ENCODE measurements around the gene APOL3.
A peak's percentile ranks its signal among the peaks of the same experiment; 100 is the strongest.
"Not testable (repeated sequence)": the region's sequence is repeated elsewhere in the genome, so short reads cannot be mapped to it uniquely, and the experiment has no call there.

Gene APOL3
- 79.5 reads per million, percentile 78 among the genes with 10 or more reads in this experiment for total RNA-seq

GRCh38 chr22:36160499-36160942 is at the start of gene APOL3:
APOL3 (minus strand) TSS chr22:36160755; CDS start chr22:36149055, 11,700 bp downstream.
- DNase-seq: peak; percentile 19

DNA sequence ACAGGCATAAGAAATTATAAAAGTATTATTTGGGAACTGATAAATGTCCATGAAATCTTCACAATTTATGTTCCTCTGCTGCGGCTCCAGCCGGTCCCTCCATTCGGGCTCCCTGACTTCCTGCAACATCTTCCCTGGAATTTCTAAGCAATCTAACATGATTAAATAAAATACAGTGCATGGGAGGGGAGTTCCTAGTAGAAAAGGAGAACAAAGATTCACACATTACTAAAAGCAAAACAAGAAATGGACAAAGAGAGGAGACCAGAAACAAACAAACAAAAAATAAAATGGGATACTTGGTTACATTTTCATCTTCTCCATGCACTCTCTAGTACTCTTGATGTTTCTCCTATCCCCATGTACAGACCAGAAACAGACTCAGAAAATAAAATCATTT is 49.7 kb upstream of the APOL3 start:
- no peak for DNase-seq

DNA sequence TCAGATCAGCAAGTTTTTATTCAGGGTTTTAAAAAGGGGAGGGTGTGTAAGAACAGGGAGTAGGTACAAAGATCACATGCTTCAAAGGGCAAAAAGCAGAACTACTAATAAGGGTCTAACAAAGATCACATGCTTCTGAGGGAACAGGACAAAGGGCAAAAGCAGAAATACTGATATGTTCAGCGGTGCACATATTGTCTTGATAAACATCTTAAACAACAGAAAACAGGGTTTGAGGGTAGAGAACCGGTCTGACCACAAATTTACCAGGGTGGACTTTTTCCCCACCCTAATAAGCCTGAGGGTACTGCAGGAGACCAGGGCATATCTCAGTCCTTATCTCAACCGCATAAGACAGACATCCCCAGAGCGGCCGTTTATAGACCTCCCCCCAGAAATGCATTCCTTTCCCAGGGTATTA is 48.9 kb upstream of the APOL3 start:
- not testable (repeated sequence) for DNase-seq

DNA sequence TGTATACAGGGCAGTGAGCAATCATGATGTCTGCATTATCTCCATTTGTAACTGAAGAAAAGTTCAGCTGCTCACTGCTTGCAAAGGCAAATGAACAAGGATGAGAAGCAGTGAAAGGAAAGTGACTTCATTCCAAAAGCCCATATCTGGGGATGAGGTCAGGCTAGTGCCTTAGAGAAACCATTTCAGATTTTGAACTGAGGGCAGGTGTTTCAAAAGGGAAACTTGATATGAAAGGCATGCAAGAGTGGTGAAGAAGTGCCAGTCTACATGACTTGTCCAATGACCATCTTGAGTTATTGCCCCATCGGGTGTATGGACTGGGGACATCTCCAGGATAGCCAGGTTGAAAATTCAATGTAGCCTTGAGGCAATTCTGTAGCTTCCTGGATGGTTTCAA is 48.4 kb upstream of the APOL3 start:
- DNase-seq: no peak

- no peak for DNase-seq
Measured at GRCh38 chr22:36208162-36208765, 47.7 kb upstream of the APOL3 start.

DNA sequence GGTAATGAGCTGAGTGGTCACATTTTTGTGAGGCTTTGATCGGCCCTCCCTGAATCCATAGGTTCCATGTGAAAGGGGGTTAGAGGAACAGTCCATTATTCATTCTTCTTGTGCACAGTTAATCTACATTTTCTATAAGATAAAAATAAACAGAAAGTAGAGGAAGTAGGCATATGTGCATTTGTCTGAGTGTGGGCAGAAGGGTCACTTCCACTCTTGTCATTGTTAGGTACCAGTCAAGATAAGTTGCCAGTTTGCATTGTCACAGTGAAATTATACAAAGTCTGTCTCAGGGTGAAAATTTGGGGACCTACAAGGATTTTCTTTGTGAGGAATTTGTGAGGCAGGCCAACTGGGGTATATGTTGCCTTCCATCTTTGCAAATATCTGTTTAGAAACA is 45.7 kb upstream of the APOL3 start:
- DNase-seq: no peak

DNA sequence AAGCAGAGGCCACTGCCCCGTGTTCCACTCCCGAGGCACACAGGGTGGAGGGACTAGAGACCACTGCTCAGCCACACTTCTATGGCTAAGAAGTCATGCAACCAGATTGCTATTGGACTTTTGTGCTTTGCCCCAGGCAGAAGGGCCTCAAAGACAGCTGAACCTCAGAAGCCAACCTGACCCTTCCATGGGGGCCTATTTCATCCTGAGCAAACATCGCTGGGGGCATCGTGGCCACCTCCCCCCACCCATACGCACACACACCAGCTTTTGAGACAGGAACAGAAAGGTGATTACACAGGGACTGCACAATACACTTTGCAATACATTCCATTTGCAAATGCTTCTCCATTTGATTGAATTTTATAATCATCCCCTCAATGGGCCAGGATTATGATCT is 45.0 kb upstream of the APOL3 start:
- DNase-seq: not testable (repeated sequence)

- no peak for DNase-seq
Measured at GRCh38 chr22:36204632-36205015, 44.1 kb upstream of the APOL3 start.

GRCh38 chr22:36204001-36204631 is 43.6 kb upstream of the APOL3 start:
- no peak for DNase-seq

DNA sequence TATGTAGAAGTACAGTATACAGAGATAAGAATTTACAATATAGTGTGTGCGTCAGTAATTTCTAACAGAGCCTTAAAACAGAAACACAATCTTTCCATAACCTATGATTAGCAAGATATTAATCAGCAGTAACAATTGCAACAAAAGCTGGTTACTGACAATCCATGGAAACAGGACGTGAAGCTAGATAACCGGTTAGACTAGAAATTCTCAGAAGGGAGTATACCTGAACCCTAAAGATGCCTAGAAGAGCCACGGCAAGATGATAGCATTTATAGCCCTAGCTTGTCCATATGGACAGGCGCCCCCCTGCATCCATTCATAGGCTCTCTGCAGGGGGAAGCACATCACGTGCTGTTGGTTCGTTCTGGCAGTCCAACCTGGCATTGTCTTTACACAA is 42.9 kb upstream of the APOL3 start:
- not testable (repeated sequence) for DNase-seq

DNA sequence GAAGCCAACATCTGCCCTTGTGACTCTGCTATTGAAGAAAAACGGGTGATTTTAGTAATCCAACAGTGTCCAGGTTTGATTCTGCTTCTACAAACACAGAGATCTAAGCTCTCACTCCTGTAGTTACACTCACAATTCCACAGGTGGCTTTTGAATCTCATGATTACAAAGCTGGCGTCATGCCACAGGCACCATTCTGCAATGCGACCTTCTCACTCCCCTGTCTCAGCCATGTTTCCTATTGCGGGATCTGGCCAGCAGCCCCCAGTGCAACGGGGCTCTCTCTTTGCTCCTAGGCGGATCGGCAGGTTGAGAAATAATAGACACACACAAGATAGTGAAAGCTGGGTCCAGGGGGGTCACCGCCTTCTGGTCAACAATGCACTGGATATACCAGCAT is 42.4 kb upstream of the APOL3 start:
- not testable (repeated sequence) for DNase-seq

DNA sequence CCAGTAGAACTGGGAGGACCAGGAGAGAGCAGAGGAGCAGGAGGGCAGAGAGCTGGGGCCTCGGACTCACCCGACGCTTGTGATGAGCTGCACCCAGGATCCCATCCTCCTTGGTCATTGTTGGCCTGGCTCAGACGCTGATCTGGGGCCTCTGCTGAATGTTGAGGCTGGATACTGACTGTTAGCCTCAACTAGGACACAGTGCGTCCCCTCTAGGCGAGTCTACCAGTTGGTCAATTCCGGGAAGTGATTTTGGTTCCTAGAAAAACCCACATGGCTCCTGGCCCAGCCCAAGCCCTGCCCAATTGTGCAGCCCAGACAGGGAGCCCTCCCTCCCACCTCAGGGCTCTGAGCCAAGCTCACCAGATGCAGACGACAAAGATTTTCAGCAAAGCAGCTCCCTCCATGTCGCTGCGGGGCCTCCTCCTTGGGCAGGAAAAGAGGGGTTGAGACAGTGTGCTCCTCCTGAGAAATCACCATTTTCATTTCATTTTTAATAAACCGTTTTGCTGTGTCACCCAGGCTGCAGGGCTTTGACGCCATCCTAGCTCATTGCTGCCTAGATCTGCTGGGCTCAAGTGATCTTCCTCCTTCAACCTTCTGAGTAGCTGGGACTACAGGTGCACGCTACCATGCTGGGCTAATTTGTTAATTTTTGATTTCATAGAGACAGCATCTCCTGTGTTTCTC is 41.2 kb upstream of the APOL3 start, which contains the start of gene APOL4:
APOL4 (minus strand) TSS at position 180 of the 690 bp plus-strand sequence; CDS start at position 105, 75 bp downstream.
- DNase-seq: no peak

DNA sequence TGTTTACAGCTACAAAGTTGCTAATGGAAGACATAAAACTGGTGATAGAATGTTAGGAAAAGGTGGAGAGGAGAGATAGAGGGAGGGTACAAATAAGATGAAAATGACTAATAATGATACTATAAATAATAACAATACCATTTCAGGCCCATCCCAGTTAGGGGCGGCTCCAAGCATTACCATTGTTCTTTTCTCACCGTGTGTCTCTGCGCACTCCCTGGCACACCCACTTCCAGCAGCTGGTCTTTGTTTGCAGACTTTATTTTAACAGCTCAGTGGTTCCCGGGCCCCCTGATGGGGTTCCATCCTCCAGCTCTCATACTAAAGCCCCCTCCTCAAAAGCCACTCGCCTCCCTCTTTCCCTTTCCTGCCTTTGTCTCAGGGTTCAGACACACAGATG is 40.5 kb upstream of the APOL3 start:
- DNase-seq: not testable (repeated sequence)

DNA sequence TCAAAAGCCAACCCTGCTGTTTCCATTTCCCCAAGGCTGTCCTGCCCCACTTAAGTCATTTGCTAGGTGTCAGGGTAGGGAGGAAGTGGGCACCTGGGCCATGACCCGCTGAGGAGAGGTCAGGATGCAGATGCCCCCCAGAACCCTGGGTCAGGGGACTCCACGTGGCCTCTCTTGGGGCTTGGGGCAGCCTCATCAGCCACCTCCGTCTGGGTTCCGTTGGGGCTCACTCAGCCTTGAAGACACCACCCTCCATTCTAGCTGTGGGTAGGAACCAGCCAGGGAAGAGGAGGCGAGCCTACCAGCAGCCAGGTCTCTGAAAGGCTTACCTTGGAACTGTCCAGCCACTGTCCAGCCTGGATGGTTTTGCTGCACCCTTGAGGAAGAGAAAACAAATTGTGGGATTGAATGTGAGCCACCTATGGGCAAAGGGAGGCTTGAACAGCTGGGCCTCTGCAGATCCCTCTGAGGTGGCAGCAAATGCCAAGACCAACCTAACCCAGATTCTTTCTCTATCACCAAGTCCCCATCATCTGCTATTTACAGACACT is 38.5 kb upstream of the APOL3 start:
- DNase-seq: no peak

GRCh38 chr22:36198536-36198935 is 38.0 kb upstream of the APOL3 start:
- DNase-seq: no peak

DNA sequence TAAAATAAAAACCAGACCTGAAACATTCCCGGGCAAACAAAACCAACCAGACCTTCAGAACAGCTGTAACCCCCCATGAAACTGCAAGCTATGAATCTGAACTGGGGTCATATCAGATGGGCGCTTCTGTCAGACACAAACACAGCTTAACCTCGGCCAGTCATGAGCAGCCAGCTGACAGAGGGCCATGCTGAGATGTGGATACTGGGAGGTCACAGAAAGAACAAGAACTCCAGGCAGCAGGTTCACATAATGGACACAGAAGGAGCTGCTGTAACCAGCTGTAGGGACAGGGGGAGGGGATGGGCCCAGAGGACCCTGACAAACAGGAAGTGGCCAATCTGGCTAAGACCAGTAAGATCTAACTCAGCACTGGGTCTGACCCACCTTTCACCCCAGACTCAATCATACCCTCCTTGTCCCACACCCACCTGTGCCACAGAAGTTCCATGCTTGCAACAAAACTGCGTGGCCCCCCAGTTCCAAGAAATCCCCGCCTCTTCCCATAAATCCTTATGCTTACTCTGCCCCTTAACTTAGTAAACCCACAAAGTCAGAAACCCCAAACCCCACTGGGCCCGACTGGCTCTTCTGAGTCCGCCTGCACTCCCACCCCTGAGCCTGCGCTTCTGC is 37.1 kb upstream of the APOL3 start:
- no peak for DNase-seq

GRCh38 chr22:36197065-36197440 is 36.5 kb upstream of the APOL3 start:
- no peak for DNase-seq

- no peak for DNase-seq
Measured at GRCh38 chr22:36196254-36197064, 35.9 kb upstream of the APOL3 start.

DNA sequence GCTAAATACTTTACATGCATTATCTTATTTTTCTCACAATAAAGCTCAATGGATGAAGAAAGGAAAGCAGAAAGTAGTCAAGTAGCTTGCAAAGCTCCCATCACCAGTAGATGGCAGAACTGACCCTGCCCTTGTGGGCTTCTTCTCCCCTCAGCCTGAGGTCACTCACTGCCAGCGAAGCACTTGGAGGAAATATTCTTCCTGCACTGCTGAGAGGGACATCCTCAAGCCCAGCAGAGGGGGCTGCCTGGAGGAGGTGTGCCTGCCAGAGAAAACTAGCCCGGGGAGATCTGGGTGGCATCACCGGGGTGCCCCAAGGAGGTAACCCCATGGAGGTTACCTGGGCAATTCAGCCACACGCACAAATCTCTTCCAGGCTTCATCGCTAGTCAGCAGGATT is 34.4 kb upstream of the APOL3 start:
- DNase-seq: no peak

DNA sequence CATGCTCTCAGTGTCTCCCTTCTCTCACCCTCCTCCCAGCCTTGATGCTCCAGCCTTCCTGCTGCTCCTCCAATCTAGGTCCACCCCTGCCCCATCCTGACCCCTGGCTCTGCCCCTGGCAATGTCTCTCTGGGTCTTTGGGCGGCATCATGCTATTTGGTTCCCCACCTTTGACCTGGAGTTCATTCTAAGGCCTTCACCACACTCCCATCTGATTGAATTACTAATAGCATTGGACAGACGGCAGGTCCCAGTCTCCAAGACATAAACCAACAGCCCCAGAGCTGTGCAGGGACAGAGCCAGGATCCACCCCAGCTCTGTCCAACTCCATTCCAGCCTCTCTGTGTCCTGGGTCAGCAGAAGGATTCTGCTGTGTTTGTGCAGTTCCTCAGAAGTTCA is 33.8 kb upstream of the APOL3 start:
- DNase-seq: no peak

- no peak for DNase-seq
Measured at GRCh38 chr22:36193577-36193976, 33.0 kb upstream of the APOL3 start.

DNA sequence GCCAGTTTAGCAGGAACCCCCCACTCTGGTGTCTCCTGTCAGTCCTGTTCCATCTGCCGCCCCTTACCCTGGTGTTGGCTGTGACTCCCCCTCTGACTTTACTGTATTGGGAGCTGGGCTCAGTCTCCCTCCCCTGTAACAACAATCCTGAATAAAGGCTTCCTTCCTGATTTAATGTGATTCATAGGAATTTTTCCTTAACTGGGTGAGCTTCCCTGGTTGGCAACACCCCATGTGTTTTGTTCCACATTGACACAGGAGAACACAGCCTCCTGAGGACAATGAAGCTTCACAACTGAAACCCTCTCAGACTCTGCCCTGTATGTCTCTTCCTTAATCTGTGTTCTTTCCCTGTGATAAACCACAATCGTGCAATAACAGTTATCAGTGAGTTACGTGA is 32.6 kb upstream of the APOL3 start:
- DNase-seq: no peak

Measured in effector CD4-positive, alpha-beta T cell (primary cell).